Left lung (tissue), 10 donors: Measurements from ENCODE around the gene EVI5. TPM values are rescaled to one million over a fixed set of nuclear protein-coding genes. Genes with fewer than 3 reads are reported as not detected.

Experiments
- ATAC-seq: fragments of 200-7000 bp; cut with Tn5 transposase; one replicate; pipeline ENCODE4 v1.9.1; 2020; ENCODE audit warnings: moderate library complexity
- DNase-seq, 4 donors: peaks; one replicate each; pipeline ENCODE4 v3.0.0-alpha.2; 2013 to 2020
- H3K27ac ChIP-seq, 2 donors: fragments of 200-600 bp; sonication (generic) in 1 of 2; one replicate each; pipeline versions ENCODE4 v1.5.0 to v1.8.0; 2020 to 2021
- H3K27me3 ChIP-seq, 2 donors: fragments of 200-600 bp; sonication (generic) in 1 of 2; one replicate each; pipeline versions ENCODE4 v1.5.0 to v1.8.0; 2020 to 2021
- H3K36me3 ChIP-seq, 2 donors: fragments of 200-600 bp; sonication (generic) in 1 of 2; one replicate each; pipeline versions ENCODE4 v1.5.0 to v1.8.0; 2020 to 2021
- H3K4me1 ChIP-seq, 2 donors: fragments of 200-600 bp; one replicate each; pipeline ENCODE4 v1.8.0; 2021
- H3K4me3 ChIP-seq, 2 donors: fragments of 200-600 bp; sonication (generic) in 1 of 2; one replicate each; pipeline versions ENCODE4 v1.5.0 to v1.8.0; 2020 to 2021; ENCODE audit warnings: mild to moderate bottlenecking in 1 of 2
- H3K9me3 ChIP-seq, 2 donors: fragments of 200-600 bp; sonication (generic) in 1 of 2; one replicate each; pipeline versions ENCODE4 v1.5.0 to v1.8.0; 2020 to 2021
- intact Hi-C, 2 donors: fragments of 100-400 bp; cut with DNase I; formaldehyde crosslinking; loops; one replicate each; pipeline versions ENCODE4 v1.11.2 to v1.14.2; 2022
- polyA plus RNA-seq, 6 donors: library from polyadenylated mRNA; unstranded; fragments of 120-200 nt; gene quantifications; one replicate each; pipeline ENCODE4 v1.2.1, GENCODE V29; 2013; ENCODE audit not compliant: insufficient read length in 6 of 6
- total RNA-seq, 2 donors: library from RNA; stranded (reverse); fragmentation: NEBNext Ultra II Directional; extraction: Animal tissue kit (Norgen Biotek cat#: 25700); gene quantifications; one replicate each; pipeline ENCODE4 v1.2.1, GENCODE V29; 2021
- TF ChIP-seq, protein P1 (sequence below), 2 donors: fragments of 200-600 bp; sonication (generic) in 1 of 2; IDR thresholded peaks; one replicate each; pipeline versions ENCODE4 v1.5.0 to v1.8.0; 2021; ENCODE audit warnings: antibody characterized with exemption in 2 of 2
- donor health status: DM: no; HTN: yes; CAD: no.
- donor health status: DM: no; HTN: no; CAD: no.

The EVI5 gene
- total and polyA plus RNA-seq, 8 donors = 17.5 to 49.7 (median 22.4) TPM

DNA sequence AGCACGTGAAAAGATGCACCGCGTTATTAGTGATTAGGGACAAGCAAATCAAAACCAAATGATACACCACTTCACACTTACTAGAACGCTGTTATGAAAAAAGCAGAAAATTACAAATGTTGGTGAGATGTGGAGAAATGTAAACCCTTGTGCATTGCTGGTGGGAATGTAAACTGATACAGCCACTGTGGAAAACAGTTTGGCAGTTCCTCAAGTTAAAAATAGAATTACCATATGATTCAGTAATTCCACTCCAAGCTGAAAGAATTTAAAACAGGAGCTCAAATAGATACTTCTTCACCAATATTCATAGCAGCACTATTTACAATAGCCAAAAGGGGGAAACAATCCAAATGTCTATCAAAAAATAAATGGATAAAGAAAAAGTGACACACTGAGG is 10.3 kb upstream of the EVI5 start:
- H3K4me3 ChIP-seq = no peak overlapping the region
- no peaks in the 10 kb centered on the region for H3K36me3 ChIP-seq
- DNase-seq = no peak
- peaks cover 0 to 3% of the 10 kb centered on the region in 2 donors for H3K4me1 ChIP-seq
- no peaks in the 10 kb centered on the region for H3K9me3 ChIP-seq
- no peak overlapping the region for H3K27ac ChIP-seq
- TF ChIP-seq, protein P1, sequence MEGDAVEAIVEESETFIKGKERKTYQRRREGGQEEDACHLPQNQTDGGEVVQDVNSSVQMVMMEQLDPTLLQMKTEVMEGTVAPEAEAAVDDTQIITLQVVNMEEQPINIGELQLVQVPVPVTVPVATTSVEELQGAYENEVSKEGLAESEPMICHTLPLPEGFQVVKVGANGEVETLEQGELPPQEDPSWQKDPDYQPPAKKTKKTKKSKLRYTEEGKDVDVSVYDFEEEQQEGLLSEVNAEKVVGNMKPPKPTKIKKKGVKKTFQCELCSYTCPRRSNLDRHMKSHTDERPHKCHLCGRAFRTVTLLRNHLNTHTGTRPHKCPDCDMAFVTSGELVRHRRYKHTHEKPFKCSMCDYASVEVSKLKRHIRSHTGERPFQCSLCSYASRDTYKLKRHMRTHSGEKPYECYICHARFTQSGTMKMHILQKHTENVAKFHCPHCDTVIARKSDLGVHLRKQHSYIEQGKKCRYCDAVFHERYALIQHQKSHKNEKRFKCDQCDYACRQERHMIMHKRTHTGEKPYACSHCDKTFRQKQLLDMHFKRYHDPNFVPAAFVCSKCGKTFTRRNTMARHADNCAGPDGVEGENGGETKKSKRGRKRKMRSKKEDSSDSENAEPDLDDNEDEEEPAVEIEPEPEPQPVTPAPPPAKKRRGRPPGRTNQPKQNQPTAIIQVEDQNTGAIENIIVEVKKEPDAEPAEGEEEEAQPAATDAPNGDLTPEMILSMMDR (IDR thresholded peaks at IDR 0.05) = no peak
- intact Hi-C loops = no loop called here
- H3K27me3 ChIP-seq = no peaks in the 10 kb centered on the region
- ATAC-seq = no peak

DNA sequence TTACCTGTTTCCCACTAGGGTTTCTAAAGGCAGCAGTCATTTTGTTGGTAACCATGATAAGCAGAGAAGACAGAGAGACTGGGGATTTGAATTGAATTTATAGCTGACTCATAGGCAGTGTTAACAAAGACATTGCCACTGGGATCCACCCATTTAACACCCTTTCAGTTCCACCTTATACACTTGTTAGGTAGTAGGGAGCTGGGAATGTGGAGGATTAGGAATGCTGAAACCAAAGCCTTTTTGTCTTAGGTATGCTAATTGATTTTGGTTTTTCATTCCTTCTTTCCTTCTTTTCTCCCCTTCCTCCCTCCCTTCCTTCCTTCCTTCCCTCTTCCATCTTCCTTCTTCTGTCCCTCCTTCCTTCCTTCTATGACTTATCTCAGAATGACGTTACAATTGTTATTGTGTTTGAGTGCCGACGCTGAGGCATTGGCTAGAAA is 7.5 kb upstream of the EVI5 start:
- peaks cover 0 to 3% of the 10 kb centered on the region in 2 donors for H3K4me1 ChIP-seq
- TF ChIP-seq, protein P1 (IDR thresholded peaks at IDR 0.05) = no peak
- DNase-seq (no peak), ATAC-seq (peak; percentile 12)
- H3K36me3 ChIP-seq = no peaks in the 10 kb centered on the region
- H3K9me3 ChIP-seq = no peaks in the 10 kb centered on the region
- H3K4me3 ChIP-seq = no peak overlapping the region
- intact Hi-C loops = no loop called here
- no peaks in the 10 kb centered on the region for H3K27me3 ChIP-seq
- no peak overlapping the region for H3K27ac ChIP-seq

DNA sequence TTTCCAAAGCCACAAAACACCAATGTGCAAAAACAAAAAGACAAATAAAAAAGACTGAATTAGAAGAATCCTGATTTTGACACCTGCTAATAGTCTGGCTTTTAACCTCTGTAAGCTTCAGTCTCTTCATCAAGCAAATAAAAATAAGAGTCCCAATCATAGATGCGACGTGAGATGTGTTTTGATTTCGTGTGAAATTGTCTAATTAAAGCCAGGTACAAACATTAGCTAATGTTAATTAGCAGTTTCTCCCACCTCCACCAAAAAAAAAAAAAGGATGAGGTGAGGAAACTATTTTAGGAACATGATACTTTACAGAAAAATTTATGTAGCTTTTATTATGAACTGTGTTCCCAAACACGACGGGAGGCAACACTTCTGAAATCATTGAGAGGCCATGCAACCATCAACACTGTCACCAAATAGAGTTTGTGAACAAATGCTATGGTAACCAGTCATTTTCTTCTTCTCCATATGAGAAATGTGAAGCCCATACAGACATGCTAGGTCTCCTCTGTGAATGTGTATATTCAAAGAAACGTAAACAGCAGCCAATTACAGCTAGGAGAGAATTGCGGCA is 6.7 kb upstream of the EVI5 start:
- Histone ChIP-seq H3K9me3 (no peaks in the 10 kb centered on the region), H3K27ac (no peak overlapping the region), H3K36me3 (no peaks in the 10 kb centered on the region), H3K4me3 (no peak overlapping the region), H3K27me3 (no peaks in the 10 kb centered on the region), H3K4me1 (peaks cover 0 to 3% of the 10 kb centered on the region in 2 donors)
- intact Hi-C loops = no loop called here
- DNase-seq = no peak
- TF ChIP-seq, protein P1 (IDR thresholded peaks at IDR 0.05) = no peak
- ATAC-seq = no peak

DNA sequence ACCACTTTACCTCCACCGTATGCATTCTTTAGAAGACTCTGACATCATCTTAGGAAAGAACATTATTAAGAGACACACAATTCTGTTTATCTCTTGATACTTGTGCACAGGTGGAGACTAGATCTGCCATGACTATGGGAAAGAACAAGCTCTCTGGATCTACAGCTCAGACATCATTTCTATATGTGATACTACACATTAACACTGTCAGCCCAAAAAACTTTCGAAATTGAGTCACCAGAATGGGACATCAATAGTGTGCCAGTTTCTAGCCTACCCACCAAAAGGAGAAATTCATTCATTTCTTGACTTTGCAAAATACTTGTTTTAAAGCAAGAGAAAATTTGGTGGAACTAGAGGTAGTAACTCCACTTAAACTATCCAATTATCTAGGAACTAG is 6.0 kb upstream of the EVI5 start:
- no peaks in the 10 kb centered on the region for H3K36me3 ChIP-seq
- intact Hi-C loops = no loop called here
- ATAC-seq = no peak
- H3K4me3 ChIP-seq = no peak overlapping the region
- TF ChIP-seq, protein P1 (IDR thresholded peaks at IDR 0.05) = no peak
- no peaks in the 10 kb centered on the region for H3K27me3 ChIP-seq
- H3K9me3 ChIP-seq = no peaks in the 10 kb centered on the region
- no peak overlapping the region for H3K27ac ChIP-seq
- peaks cover 3 to 6% of the 10 kb centered on the region in 2 donors for H3K4me1 ChIP-seq
- DNase-seq = no peak

DNA sequence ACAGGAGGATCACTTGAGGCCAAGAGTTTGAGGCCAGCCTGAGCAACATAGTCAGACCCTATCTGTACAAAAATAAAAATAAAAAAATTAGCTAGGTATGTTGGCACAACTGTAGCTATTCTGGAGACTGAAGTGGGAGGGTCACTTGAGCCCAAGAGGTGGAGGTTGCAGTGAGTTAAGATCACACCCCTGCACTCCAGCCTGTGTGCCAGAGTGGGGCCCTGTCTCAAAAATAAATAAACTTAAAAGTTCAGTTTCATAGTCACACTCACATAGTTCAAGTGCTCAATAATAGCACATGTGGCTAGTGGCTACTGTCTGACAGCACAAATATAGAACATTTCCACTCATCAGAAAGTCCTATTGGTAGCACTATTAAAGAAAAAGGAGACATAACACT is 5.2 kb upstream of the EVI5 start:
- intact Hi-C loops = no loop called here
- Histone ChIP-seq H3K4me1 (peaks cover 3 to 13% of the 10 kb centered on the region in 2 donors), H3K4me3 (no peak overlapping the region), H3K27ac (no peak overlapping the region), H3K9me3 (no peaks in the 10 kb centered on the region), H3K27me3 (no peaks in the 10 kb centered on the region), H3K36me3 (no peaks in the 10 kb centered on the region)
- peak; percentile 56 for ATAC-seq
- peak in 1 of 4 donors; percentile 58 for DNase-seq
- TF ChIP-seq, protein P1 (IDR thresholded peaks at IDR 0.05) = no peak
